ENCODE measurements around the gene INTS15. TPM values are rescaled to one million over a fixed set of nuclear protein-coding genes. Genes with fewer than 3 reads are reported as not detected.

INTS15 gene
- total and polyA plus RNA-seq, 2 donors (not counting 3 experiments of a cell fraction or from before 2014, with no cell fraction given) = 35.7 to 51.6 TPM

DNA sequence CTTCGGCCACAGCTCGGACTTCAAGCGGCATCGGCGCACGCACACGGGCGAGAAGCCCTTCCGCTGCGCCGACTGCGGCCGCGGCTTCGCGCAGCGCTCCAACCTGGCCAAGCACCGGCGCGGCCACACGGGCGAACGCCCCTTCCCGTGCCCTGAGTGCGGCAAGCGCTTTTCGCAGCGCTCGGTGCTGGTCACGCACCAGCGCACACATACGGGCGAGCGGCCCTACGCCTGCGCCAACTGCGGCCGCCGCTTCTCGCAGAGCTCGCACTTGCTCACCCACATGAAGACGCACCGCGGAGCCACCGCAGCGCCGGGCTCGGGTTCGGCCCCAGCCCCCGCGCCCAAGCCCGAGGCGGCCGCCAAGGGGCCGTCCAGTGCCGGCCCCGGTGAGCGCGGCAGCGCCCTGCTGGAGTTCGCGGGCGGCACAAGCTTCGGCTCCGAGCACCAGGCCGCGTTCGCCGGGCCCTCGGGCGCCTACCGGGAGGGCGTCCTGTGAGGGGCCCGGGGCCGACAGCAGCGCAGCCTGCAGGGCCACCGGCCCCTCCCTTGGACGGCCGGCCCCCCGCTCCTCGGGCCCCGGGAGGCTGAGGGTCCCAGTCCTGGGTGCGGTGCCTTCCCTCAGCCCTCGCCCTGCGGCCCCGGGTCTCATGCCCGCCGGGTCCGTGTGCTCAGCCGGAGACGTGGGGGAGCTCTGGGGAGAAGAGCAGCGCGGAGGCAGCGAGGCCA, 64.5 kb downstream of the INTS15 start:
- no peaks in the 10 kb centered on the region for H3K27me3 ChIP-seq (ENCODE audit: control insufficient read depth in 2 of 2, insufficient read depth in 2 of 2, low read length in 2 of 2)
- POLR2A ChIA-PET = no interaction called here
- dilution Hi-C loops (cut with MboI; ENCODE audit: extremely low pct_ligation_motif_present, low sequenced_read_pairs) (no loop called here), intact Hi-C loops (cut with micrococcal nuclease) (no loop called here)
- H4K20me1 ChIP-seq (replicated peaks; ENCODE audit: control insufficient read depth, extremely low read depth, insufficient read depth, low read length) = no peaks in the 10 kb centered on the region
- no peak overlapping the region for H3K4me2 ChIP-seq (ENCODE audit: insufficient read depth, low read length)
- CTCF ChIA-PET = no interaction called here
- H3K9me3 ChIP-seq (replicated peaks; ENCODE audit: control insufficient read depth, insufficient read depth, low read length) = no peaks in the 10 kb centered on the region
- no peak overlapping the region for H3K4me3 ChIP-seq (replicated peaks in 1 of 3; ENCODE audit: insufficient read depth in 1 of 3, low read depth in 1 of 3, low read length in 3 of 3)
- no peak overlapping the region for H3K9ac ChIP-seq (replicated peaks; ENCODE audit: extremely low read depth, insufficient read depth, low read length)
- TF ChIP-seq JUN (IDR thresholded peaks at IDR 0.05; ENCODE audit: borderline replicate concordance, insufficient read depth, insufficient read length, low read depth) = no peak
- peaks cover 0 to 12% of the 10 kb centered on the region in 2 experiments for H3K36me3 ChIP-seq (ENCODE audit: control insufficient read depth in 2 of 2, extremely low read depth in 1 of 2, insufficient read depth in 2 of 2, low read length in 2 of 2)
- no peaks in the 10 kb centered on the region for H3K79me2 ChIP-seq (ENCODE audit: control insufficient read depth, insufficient read depth, low read length)
- FAIRE-seq = no peak
- H3K27ac ChIP-seq (ENCODE audit: insufficient read depth, low read depth, low read length) = no peak overlapping the region
- H2AFZ ChIP-seq (ENCODE audit: low read depth, low read length) = no peak overlapping the region
- no peaks in the 10 kb centered on the region for H3K9me1 ChIP-seq (replicated peaks; ENCODE audit: control insufficient read depth, extremely low read depth, insufficient read depth, low read length)
- H3K4me1 ChIP-seq (ENCODE audit: control insufficient read depth, extremely low read depth, insufficient read depth, low read length) = no peaks in the 10 kb centered on the region
- no TSS peak for BruUV-seq (replicated peaks)
- no peak for DNase-seq (ENCODE audit: low read depth, low spot score)

DNA sequence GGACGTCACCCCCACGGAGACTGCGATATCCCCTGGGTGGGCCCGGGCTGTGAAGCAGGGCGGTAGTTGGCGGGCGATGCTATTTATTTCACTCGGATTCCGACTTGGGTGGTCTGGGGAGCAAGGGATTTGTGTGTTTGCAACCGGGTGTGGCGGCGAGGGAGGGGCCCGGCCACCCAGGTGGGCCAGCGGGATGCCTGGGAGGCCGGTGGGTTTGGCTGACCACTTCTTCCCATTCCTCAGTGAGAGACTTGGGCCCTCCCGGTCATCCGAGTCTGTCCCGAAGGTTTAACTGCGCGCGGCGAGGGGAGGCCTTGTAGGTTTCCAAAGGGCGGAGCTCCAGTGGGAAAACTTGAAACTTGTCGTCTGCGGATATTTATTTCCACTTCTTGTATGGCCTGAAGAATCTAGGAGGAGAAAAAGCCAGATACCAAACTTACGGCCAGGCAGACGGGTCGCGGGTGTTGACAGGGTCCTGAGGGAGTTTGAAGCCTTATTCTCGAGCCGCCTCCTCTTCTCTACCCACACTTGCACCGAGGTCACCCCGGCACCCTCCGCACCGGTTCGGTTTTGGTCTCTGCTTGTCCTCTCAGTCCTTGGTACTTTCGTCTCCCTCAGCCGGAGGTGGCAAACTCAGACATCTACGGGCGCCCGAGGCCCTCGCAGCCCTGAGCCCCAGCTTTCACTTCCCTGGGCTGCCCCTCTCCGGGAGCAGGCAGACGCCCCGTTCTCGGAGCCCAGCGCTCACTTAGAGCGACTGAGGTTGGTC, 65.2 kb downstream of the INTS15 start:
- dilution Hi-C loops (cut with MboI; ENCODE audit: extremely low pct_ligation_motif_present, low sequenced_read_pairs) = no loop called here
- Histone ChIP-seq H3K79me2 (ENCODE audit: control insufficient read depth, insufficient read depth, low read length) (no peaks in the 10 kb centered on the region), H3K9me3 (replicated peaks; ENCODE audit: control insufficient read depth, insufficient read depth, low read length) (no peaks in the 10 kb centered on the region), H4K20me1 (replicated peaks; ENCODE audit: control insufficient read depth, extremely low read depth, insufficient read depth, low read length) (no peaks in the 10 kb centered on the region), H3K9me1 (replicated peaks; ENCODE audit: control insufficient read depth, extremely low read depth, insufficient read depth, low read length) (no peaks in the 10 kb centered on the region), H3K27ac (ENCODE audit: insufficient read depth, low read depth, low read length) (no peak overlapping the region), H2AFZ (ENCODE audit: low read depth, low read length) (no peak overlapping the region), H3K4me3 (replicated peaks in 1 of 3; ENCODE audit: insufficient read depth in 1 of 3, low read depth in 1 of 3, low read length in 3 of 3) (no peak overlapping the region), H3K4me1 (ENCODE audit: control insufficient read depth, extremely low read depth, insufficient read depth, low read length) (no peaks in the 10 kb centered on the region), H3K9ac (replicated peaks; ENCODE audit: extremely low read depth, insufficient read depth, low read length) (no peak overlapping the region), H3K4me2 (ENCODE audit: insufficient read depth, low read length) (no peak overlapping the region), H3K27me3 (ENCODE audit: control insufficient read depth in 2 of 2, insufficient read depth in 2 of 2, low read length in 2 of 2) (no peaks in the 10 kb centered on the region), H3K36me3 (ENCODE audit: control insufficient read depth in 2 of 2, extremely low read depth in 1 of 2, insufficient read depth in 2 of 2, low read length in 2 of 2) (peaks cover 0 to 12% of the 10 kb centered on the region in 2 experiments)
- FAIRE-seq = no peak
- CTCF ChIA-PET = no interaction called here
- TF ChIP-seq JUN (IDR thresholded peaks at IDR 0.05; ENCODE audit: borderline replicate concordance, insufficient read depth, insufficient read length, low read depth) (no peak), GATA2 (IDR thresholded peaks at IDR 0.05; ENCODE audit: insufficient read depth, insufficient read length, low read depth, low read length) (no peak), POLR2A (IDR thresholded peaks at IDR 0.05; ENCODE audit: low read depth, low read length) (no peak), FOS (IDR thresholded peaks at IDR 0.05; ENCODE audit: borderline replicate concordance, insufficient read depth, low read length) (no peak), POLR2AphosphoS5 (IDR thresholded peaks at IDR 0.05; ENCODE audit: insufficient read depth, low read depth, low read length) (no peak), EZH2 (IDR thresholded peaks at IDR 0.05; ENCODE audit: borderline replicate concordance, low read depth, low read length, severe bottlenecking) (no peak), MYC (IDR thresholded peaks at IDR 0.05; ENCODE audit: low read depth, low read length) (no peak)
- TF ChIP-seq, protein P1, sequence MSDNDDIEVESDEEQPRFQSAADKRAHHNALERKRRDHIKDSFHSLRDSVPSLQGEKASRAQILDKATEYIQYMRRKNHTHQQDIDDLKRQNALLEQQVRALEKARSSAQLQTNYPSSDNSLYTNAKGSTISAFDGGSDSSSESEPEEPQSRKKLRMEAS (IDR thresholded peaks at IDR 0.05; ENCODE audit: insufficient read depth, insufficient read length) = no peak
- TF ChIP-seq, protein P2, sequence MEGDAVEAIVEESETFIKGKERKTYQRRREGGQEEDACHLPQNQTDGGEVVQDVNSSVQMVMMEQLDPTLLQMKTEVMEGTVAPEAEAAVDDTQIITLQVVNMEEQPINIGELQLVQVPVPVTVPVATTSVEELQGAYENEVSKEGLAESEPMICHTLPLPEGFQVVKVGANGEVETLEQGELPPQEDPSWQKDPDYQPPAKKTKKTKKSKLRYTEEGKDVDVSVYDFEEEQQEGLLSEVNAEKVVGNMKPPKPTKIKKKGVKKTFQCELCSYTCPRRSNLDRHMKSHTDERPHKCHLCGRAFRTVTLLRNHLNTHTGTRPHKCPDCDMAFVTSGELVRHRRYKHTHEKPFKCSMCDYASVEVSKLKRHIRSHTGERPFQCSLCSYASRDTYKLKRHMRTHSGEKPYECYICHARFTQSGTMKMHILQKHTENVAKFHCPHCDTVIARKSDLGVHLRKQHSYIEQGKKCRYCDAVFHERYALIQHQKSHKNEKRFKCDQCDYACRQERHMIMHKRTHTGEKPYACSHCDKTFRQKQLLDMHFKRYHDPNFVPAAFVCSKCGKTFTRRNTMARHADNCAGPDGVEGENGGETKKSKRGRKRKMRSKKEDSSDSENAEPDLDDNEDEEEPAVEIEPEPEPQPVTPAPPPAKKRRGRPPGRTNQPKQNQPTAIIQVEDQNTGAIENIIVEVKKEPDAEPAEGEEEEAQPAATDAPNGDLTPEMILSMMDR (IDR thresholded peaks at IDR 0.05; ENCODE audit: extremely low read depth in 1 of 2, insufficient read depth in 1 of 2, low read depth in 1 of 2, low read length in 2 of 2) = no peak
- intact Hi-C loops (cut with micrococcal nuclease) = no loop called here
- POLR2A ChIA-PET = no interaction called here
- BruUV-seq (replicated peaks) = TSS peak; percentile 47
- DNase-seq (ENCODE audit: low read depth, low spot score) = no peak
